Dedifferentiated amniotic fluid mesenchymal stem cell (primary cell): ENCODE data around the gene UGGT2.
"Not testable (repeated sequence)": the region's sequence is repeated elsewhere in the genome, so short reads cannot be mapped to it uniquely, and the experiment has no call there.

ENCODE experiments used
- DNase-seq: peaks from one replicate; pipeline ENCODE4 v3.0.0-alpha.2; 2016; ENCODE audit errors: extremely low spot score

Gene UGGT2

DNA sequence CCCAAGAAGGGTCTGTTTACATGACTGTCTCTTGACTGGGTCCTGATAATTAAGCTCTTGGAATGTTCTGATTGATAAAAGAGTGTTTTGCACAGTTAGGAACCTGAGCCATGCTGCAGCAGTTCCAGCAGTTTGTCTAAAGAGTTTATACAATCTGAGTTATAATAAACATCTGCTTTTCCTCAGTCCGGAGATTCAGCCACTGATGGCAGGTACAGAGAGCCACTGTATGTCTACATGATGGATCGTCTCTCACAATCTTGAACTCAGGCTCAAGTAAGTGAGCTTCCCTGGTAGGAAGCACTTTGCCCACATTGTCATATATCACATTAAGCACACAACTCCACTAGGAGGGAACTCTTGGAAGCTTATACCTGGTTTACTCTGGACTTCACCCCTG lies 84.3 kb downstream of the UGGT2 start:
- DNase-seq: no peak

DNA sequence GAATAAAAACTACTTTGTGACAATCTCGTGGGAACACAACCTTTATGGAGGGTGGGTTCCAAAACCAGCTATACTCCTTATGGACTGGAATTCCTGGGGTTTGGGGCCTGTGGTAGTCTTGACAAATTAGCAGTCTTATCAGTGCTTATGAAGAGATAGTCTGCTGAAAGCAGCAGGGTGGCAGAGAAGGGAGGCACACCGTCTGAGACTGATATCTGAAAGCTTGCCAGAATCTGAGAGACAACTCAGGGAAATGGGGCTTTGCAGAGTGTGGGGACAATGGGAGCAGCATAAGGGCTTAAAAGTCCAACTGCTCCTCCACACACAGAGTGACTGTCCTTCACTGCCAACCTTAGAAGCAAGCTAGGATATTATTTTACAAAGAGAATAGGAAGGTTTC lies 95.9 kb downstream of the UGGT2 start:
- no peak for DNase-seq

DNA sequence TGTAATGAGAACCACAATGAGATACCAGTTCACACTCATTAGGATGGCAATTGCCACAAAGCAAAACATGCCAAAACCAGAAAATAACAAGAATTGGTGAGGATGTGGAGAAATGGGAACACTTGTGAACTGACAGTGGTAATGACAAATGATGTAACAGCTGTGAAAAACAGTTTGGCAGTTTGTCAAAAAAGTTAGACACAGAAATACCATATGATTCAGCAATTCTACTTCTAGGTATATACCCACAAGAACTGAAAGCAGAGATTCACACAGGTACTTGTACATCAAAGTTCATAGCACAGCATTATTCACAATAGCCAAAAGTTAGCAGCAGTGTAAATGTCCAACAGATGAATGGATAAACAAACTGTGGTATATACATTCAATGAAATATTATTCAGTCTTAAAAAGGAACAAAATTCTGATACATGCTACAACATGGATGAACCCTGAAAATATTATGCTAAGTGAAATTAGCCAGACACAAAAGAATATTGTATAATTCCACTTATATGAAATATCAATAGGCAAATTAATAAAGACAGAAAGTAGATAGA lies 96.5 kb downstream of the UGGT2 start:
- no peak for DNase-seq

DNA sequence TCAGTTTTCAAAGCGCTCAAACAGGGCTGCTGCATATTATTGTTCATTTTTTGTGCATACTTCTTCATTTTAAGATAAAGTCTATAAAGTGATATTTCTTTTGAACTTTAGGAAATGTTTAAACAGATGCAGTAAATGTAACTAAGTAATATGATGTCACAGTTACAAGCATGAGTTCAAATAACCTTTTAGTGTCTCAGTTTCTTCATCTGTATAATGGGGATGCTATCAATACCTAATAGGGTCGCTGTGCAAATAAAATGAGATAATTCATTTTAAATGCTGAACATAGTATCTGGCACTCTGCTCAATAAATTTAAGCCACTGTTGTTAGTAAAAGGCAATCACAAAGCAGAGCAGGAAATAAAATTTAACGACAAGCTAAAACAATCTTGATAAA lies 97.5 kb downstream of the UGGT2 start:
- no peak for DNase-seq

DNA sequence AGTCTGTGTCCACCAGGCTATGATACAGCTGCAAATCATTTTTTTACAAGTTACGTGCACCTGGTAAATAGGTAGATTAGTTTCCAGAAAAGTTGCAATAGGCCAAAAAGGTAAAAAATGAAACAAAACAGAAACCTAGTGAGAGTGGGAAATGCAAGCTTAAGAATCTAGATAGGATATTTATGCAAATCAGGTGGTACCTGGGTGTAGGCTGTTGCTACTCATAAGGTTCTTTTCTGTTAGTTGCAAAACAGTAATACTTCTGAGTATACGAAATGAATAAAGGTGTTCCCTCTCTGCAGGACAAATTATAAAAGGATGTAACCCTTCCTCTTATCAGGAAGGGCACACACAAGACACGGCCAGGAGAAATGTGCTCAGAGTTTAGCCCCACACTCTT lies 97.9 kb downstream of the UGGT2 start:
- no peak for DNase-seq

DNA sequence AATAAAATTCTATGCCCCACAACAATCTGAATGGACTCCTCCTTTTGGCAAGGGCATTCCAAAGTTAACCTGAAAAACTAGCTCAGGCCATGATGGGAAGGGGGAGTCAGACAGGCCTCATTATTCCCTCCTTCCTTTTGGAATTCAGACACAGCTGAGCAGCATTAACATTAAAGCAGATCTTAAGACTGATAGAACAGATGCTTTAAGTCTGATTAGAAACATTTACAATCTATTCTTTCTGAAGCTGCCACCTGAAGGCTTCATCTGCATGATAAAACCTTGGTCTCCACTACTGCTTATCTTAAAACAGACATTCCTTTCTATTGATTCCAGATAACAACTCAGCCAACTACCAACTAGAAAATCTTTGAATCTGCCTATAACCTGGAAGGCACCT lies 98.9 kb downstream of the UGGT2 start:
- DNase-seq: no peak

DNA sequence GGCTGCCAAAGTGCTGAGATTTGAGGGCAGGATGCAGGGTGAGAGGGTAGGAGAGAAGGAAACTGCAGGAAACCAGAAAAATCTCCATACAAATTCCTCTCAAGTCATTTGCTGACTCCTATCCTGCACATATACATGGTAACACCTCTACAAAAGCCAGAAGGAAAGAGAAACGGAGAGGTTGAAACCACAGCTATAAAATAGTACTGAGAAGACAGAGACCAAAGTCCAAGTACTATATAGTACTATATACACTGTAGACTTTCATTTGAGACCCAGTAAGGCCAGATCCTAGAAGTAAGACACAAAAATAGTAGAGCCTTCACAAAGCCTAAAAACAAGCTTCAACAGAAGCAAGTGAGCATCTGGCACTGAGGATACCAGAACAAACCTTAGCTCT lies 103.1 kb downstream of the UGGT2 start:
- DNase-seq: no peak

DNA sequence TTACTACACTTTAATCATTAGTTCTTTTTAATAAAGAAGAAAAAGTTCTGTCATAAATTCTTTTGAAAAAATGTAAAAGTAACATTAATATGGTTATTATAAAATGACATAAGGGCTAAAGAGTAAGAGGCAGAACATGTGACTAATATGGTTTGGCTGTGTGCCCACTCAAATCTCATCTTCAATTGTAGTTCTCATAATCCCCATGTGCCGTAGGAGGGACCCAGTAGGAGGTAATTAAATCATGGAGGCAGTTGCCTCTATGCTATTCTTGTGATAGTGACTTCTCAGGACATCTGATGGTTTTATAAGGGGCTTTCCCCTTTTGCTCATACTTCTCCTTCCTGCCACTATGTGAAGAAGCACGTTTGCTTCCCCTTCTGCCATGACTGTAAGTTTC lies 104.5 kb downstream of the UGGT2 start:
- no peak for DNase-seq

DNA sequence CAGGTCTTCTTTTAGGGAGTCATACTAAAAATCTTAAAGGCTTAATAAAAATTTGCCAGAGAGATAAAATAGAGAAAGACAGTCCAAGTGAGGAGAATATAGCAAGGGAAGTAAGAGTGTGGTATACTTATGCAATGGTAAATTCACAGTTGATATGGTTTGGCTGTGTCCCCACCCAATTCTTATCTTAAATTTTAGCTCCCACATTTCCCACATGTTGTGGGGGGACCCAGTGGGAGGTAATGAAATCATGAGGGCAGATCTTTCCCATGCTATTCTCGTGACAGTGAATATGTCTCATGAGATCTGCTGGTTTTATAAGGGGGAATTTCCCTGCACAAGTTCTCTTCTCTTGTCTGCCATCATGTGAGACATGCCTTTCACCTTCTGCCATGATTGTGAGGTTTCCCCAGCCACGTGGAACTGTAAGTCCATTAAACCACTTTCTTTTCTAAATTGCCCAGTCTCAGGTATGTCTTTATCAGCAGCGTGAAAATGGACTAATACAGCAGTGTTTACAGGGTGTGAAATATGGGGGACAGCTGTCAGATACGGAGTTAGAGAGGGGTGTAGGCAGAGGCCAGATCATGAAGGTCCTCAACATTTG lies 115.4 kb downstream of the UGGT2 start:
- DNase-seq: no peak

DNA sequence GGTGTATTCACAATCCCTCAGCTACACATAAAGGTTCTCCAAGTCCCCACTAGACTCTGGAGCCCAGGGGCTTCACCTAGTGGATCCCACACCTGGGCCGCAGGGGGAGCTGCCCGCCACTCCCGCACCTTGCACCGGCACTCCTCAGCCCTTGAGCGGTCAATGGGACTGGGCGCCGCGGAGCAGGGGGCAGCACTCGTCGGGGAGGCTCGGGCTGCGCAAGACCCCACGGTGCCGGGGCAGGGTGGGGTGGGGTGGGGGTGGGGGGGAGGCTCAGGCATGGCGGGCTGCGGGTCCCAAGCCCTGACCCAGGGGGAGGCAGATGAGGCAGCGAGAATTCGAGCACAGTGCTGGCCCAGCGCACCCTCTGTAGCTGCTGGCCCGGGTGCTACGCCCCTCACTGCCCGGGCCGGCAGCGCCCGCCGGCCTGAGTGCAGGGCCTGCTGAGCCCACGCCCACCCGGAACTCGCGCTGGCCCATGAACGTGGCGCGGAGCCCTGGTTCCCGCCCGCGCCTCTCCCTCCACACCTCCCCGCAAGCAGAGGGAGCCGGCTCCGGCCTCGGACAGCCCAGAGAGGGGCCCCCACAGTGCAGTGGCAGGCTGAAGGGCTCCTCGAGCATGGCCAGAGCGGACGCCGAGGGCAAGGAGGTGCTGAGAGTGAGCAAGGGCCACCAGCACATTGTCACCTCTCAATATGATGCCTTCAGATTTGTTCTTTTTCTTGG lies 121.7 kb downstream of the UGGT2 start:
- DNase-seq: no peak

DNA sequence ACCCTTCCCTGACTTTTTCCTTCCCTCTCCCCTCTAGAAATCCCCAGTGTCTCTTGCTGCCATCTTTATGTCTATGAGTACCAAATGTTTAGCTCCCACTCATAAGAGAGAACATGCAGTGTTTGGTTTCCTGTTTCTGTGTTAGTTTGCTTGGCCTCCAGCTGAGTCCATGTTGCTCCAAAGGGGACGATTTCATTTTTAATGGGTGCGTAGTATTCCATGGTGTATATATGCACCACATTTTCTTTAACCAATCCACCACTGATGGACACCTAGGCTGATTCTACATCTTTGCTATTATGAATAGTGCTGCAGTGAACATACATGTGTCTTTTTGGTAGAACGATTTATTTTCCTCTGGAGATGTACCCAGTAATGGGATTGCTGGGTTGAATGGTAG lies 123.8 kb downstream of the UGGT2 start:
- DNase-seq: no peak

DNA sequence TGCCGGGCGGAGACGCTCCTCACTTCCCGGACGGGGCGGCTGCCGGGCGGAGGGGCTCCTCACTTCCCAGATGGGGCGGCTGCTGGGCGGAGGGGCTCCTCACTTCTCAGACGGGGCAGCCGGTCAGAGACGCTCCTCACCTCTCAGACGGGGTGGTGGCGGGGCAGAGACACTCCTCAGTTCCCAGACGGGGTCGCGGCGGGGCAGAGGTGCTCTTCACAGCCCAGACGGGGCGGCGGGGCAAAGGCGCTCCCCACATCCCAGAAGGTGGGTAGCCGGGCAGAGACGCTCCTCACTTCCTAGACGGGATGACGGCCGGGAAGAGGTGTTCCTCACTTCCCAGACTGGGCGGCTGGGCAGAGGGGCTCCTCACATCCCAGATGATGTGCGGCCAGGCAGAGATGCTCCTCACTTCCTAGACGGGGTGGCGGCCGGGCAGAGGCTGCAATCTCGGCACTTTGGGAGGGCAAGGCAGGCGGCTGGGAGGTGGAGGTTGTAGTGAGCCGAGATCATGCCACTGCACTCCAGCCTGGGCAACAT lies 124.8 kb downstream of the UGGT2 start:
- DNase-seq: not testable (repeated sequence)

DNA sequence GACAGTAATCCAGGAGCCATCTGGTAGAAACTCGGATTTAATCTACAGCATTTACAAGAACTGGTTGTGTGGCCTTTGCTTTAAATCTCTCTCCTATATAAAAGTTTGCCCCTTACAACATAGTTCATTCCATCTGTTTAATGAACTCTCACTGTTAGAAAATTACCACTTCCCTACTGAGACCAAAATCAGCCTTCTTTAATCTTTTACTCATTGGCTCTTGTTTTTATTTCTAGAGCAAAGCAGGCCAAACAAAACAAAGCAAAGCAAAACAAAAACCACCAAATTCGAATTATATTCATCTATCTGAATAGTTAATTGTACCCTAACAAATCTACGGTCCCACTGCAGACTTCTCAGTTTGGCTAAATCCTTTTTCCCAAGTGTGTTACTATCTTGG lies 127.0 kb downstream of the UGGT2 start:
- DNase-seq: no peak

DNA sequence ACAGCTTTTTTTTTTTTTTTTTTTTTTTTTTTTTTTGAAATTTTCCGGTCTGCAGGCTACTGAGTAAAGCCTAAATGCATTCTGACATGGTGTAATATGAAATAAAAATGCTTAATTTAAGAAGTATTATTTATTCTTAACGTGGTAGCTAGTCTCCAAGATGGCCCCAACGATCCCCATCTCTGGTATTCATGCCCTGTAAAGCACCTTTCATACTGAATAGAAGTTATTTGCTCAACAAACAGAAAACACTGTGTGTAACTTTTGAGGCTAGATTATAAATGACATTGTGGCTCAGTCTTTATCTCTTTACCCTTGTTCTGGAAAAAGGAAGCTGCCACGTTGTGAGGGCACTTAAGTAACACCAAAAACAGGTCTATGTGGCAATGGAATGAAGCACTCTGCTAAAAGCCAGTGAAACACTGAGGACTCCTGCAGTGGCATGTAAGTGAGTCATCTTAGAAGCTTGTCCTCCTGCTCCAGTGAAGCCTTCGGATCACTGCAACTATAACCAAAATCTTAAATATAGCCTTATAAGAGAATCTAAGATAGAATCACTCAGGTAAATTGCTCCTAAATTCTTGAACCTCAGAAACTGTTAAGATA lies 128.7 kb downstream of the UGGT2 start:
- peak; percentile 86 for DNase-seq

DNA sequence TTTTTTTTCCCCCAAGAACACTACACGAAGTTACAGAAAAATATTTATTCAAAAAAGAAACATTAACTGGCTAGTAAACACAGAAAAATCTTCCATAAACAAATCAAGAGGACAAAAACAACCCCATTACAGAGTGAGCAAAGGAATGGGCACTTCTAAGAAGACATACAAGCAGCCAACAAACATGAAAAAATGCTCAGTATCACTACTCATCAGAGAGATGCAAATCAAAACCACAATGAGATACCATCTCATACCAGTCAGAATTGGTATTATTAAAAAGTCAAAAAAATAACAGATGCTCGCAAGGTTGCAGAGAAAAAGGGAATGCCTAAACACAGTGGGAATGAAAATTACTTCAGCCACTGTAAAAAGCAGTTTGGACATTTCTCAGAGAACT lies 131.7 kb downstream of the UGGT2 start:
- no peak for DNase-seq

DNA sequence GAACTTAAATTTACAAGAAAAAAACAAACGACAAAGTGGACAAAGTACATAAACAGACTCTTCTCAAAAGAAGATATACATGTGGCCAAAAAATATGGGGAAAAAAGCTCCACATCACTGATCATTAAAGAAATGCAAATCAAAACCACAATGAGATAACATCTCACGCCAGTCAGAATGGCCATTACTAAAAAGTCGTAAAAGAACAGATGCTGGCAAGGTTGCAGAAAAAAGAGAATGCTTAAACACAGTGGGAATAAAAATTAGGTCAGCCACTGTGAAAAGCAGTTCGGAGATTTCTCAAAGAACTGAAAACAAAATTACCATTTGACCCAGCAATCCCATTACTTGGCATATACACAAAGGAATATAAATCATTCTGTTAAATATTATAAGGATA lies 132.7 kb downstream of the UGGT2 start:
- no peak for DNase-seq

DNA sequence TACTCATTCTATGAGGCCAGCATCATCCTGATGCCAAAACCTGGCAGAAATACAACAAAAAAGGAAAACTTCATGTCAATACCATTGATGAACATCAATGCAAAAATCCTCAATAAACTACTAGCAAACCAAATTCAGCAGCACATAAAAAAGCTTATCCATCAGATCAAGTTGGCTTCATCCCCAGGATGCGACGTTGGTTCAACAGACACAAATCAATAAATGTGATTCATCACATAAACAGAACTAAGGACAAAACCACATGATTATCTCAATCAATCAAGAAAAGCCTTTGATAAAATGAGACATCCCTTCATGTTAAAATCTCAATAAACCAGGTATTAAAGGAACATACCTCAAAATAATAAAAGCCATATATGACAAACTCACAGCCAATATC lies 134.3 kb downstream of the UGGT2 start:
- no peak for DNase-seq

DNA sequence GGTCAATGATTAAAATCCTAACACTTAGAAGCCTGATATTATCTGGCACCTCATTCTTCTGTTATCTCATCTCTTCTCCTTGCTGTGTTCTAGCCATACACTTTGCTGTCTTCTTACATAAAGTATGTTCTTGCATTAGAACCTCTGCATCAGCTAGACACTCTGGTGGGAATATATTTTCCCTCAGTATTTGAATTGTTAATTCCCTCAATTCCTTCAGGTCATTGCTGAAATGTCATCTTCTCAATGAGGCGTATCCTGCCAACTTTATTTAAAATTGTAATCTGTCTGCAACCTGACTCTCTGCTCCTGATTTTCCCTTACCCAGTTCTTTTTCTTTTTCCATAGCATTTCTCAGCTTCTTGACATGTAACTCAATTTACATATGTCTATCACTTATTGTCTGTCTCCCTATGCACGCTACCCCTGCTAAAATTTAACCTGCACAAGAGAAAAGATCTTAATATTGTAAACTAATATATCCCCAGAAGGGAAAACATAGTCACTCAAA lies 138.2 kb downstream of the UGGT2 start:
- no peak for DNase-seq

DNA sequence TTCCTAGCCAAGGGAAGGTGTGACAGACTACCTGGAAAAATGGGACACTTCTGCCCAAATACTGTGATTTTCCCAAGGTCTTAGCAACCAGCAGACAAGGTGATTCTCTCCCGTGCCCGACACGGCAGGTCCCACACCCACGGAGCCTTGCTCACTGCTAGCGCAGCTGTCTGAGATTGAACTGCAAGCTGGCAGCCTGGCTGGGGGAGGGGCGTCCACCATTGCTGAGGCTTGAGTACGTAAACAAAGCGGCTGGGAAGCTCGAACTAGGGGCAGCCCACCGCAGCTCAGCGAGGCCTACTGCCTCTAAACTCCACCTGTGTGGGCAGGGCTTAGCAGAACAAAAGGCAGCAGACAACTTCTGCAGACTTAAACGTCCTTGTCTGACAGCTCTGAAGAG lies 146.2 kb downstream of the UGGT2 start:
- DNase-seq: no peak

DNA sequence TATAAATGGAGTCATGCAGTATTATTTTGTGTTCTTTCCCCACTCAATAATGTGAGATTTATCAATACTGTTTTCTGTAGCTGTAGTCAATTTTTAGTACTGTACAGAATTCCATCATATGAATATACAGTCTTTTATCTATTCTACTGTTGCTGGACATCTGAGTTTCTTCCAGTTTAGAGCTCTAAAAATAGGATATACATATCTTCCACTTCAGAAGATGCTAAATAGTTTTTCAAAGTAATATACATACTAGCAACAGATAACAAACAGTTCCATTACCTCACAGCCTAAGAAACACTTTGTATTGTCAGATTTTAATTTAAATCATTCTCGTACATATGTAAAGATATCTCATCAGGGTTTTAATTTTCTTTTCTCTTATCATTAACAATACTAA lies 149.6 kb downstream of the UGGT2 start:
- no peak for DNase-seq

DNA sequence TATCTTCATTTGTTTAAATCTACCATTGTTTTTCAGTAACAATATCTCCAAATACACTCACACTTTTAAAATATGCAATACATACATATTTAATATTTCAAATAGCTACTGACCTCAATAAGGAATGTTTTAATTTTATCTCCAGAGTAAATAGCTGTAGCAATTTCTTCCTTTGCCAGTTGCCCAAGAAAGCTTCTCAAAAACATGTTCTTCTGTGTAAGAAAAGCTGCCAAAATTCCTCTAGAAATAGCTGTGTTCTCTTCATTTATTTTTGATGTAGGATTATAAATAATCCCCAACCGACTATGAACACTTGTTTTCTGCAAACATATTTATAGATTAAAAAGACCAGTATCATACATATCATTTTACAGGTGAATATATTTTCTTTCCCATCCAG lies 150.5 kb downstream of the UGGT2 start:
- DNase-seq: no peak

DNA sequence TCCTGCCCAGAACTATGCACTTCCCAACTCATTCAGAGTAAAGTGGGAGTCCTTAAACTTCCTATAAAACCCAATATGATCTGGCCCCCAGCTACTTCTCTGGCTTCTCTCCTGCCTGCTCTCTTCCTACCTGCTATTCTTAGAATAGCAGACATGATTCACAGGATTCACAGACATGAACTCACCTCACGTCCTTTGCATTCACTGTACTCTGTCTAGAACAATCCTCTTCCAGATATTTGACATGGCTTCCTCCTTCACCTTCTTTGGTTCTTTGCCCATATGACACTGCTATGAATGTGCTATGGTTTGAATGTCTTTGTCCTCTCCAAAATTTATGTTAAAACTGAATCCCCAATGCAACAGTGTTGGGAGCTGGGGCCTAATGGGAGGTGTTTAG lies 154.9 kb downstream of the UGGT2 start:
- DNase-seq: no peak

DNA sequence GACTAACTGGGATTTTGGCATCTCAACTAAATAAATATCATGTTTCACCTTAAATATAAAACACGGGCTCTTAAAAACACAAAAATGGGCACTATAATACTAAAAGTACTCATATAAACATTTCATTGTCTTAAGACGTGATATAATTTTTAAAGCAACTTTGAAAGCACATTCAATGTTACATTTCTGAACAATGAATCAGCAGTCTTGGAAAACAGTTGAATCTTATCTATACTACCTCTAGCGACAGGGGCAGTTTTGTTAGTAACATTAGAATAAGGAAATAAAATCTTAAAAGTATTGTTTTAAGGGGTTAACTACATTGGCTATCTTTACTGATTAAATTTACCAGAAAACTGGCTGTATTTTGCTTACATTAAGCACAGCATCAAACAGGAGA lies 156.9 kb downstream of the UGGT2 start:
- DNase-seq: peak; percentile 18
